Activated CD4-positive, alpha-beta T cell treated with anti-CD3 and anti-CD28 coated beads, Interleukin-2, amount 50 U/mL, for 1 hour (primary cell): ENCODE results near the gene DNAI1.
"Not testable (repeated sequence)": the region's sequence is repeated elsewhere in the genome, so short reads cannot be mapped to it uniquely, and the experiment has no call there.

ENCODE experiments used
- DNase-seq: peaks from one replicate; pipeline ENCODE4 v3.0.0-alpha.2; 2020

The DNAI1 gene

GRCh38 chr9:34451545-34451944 is 7.1 kb upstream of the DNAI1 start:
- DNase-seq, result no peak

GRCh38 chr9:34452568-34452967 is 6.0 kb upstream of the DNAI1 start:
- DNase-seq, result no peak

- no peak for DNase-seq
These were observed 4.0 kb upstream of the DNAI1 start for GRCh38 chr9:34454571-34455065.

- DNase-seq, result no peak
These were observed 2.5 kb upstream of the DNAI1 start for GRCh38 chr9:34456151-34456550.

- DNase-seq, result no peak
These were observed 1.9 kb upstream of the DNAI1 start for GRCh38 chr9:34456746-34457145.

GRCh38 chr9:34457266-34458012 is 1.2 kb upstream of the DNAI1 start:
- no peak for DNase-seq

GRCh38 chr9:34458959-34459340 is 345 bp downstream of the DNAI1 start:
- no peak for DNase-seq

- no peak for DNase-seq
These were observed 751 bp downstream of the DNAI1 start for GRCh38 chr9:34459356-34459755.

GRCh38 chr9:34459941-34460340 is 1.3 kb downstream of the DNAI1 start:
- no peak for DNase-seq

GRCh38 chr9:34463098-34463900 is 4.7 kb downstream of the DNAI1 start:
- no peak for DNase-seq

GRCh38 chr9:34463901-34464232 is 5.3 kb downstream of the DNAI1 start:
- DNase-seq, result no peak

GRCh38 chr9:34464571-34464970 is 6.0 kb downstream of the DNAI1 start:
- no peak for DNase-seq

- DNase-seq, result no peak
These were observed 6.9 kb downstream of the DNAI1 start for GRCh38 chr9:34465468-34465867.

GRCh38 chr9:34475097-34475496 is 16.5 kb downstream of the DNAI1 start:
- DNase-seq, result no peak

- no peak for DNase-seq
These were observed 18.9 kb downstream of the DNAI1 start for GRCh38 chr9:34477541-34477940.

GRCh38 chr9:34479431-34479866 is 20.8 kb downstream of the DNAI1 start:
- no peak for DNase-seq

- DNase-seq, result not testable (repeated sequence)
These were observed 23.0 kb downstream of the DNAI1 start for GRCh38 chr9:34481620-34482019.

GRCh38 chr9:34482746-34483145 is 24.1 kb downstream of the DNAI1 start:
- not testable (repeated sequence) for DNase-seq

GRCh38 chr9:34484678-34485077 is 26.1 kb downstream of the DNAI1 start:
- DNase-seq, result no peak

GRCh38 chr9:34485822-34486221 is 27.2 kb downstream of the DNAI1 start:
- no peak for DNase-seq

GRCh38 chr9:34486572-34486971 is 28.0 kb downstream of the DNAI1 start:
- no peak for DNase-seq

GRCh38 chr9:34490360-34490759 is 31.8 kb downstream of the DNAI1 start:
- no peak for DNase-seq

GRCh38 chr9:34490760-34491159 is 32.2 kb downstream of the DNAI1 start:
- no peak for DNase-seq

GRCh38 chr9:34491596-34491995 is 33.0 kb downstream of the DNAI1 start:
- no peak for DNase-seq
